ENCODE data around the gene COL26A1. TPM values are rescaled to one million over a fixed set of nuclear protein-coding genes. Genes with fewer than 3 reads are reported as not detected.

Gene COL26A1
- total RNA-seq, 6 experiments from 2014 or later: 1.4 to 5.4 (median 3.0) TPM

DNA sequence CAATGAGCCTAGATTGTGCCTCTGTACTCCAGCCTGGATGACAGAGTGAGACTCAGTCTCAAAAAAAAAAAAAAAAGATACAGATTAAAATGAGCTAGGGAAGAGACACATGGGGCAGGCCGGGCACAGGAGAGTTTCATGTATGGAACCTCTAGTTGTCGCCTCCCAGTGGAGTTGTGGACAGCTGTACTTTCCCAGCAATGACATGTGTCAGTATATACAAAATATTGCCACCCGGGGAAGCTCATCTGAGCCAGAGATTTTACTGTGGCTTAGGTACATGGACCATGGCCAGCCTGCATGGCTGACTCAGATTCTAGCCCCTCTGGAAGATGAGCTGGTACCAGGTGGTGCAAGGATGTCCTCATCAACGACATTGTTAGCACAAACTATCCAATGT is 87.4 kb downstream of the COL26A1 start:
- WGBS (ENCODE audit: insufficient coverage, low coverage, low lambda C conversion rate, missing lambda C conversion rate): 74% methylated on average over 3 of the region's 4 CpGs
- Histone ChIP-seq H3K9me3 (no peaks in the 10 kb centered on the region), H3K27ac (no peak overlapping the region), H3K4me1 (no peaks in the 10 kb centered on the region), H3K4me3 (no peak overlapping the region), H3K27me3 (no peaks in the 10 kb centered on the region), H3K36me3 (no peaks in the 10 kb centered on the region)
- TF ChIP-seq, protein P1, sequence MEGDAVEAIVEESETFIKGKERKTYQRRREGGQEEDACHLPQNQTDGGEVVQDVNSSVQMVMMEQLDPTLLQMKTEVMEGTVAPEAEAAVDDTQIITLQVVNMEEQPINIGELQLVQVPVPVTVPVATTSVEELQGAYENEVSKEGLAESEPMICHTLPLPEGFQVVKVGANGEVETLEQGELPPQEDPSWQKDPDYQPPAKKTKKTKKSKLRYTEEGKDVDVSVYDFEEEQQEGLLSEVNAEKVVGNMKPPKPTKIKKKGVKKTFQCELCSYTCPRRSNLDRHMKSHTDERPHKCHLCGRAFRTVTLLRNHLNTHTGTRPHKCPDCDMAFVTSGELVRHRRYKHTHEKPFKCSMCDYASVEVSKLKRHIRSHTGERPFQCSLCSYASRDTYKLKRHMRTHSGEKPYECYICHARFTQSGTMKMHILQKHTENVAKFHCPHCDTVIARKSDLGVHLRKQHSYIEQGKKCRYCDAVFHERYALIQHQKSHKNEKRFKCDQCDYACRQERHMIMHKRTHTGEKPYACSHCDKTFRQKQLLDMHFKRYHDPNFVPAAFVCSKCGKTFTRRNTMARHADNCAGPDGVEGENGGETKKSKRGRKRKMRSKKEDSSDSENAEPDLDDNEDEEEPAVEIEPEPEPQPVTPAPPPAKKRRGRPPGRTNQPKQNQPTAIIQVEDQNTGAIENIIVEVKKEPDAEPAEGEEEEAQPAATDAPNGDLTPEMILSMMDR (IDR thresholded peaks at IDR 0.05): no peak
- no peak for TF ChIP-seq POLR2A (IDR thresholded peaks at IDR 0.05)
- intact Hi-C loops (cut with DNase I): no loop called here
- no peak for ATAC-seq
- no peak for DNase-seq

DNA sequence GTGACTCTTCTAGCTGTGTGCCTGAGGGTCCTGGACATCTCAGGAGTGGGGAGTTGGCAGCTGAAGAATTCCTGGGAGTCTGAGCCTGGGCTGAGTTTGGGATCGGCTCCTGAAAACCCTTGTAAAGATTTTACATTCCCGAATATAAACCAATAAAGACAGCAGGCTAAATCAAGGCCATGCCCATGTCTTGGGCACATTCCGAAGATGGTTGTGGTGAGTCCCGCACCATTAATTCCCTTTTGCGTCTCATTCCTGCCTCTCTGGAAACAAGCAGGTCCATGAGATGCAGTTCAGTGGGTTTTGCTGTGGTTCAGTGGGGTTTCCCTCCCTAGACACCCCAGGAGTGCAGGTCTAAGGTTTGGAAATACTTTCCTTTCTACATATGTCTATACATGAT is 90.9 kb downstream of the COL26A1 start:
- ATAC-seq: no peak
- H3K36me3 ChIP-seq: no peaks in the 10 kb centered on the region
- no peak for TF ChIP-seq POLR2A (IDR thresholded peaks at IDR 0.05)
- TF ChIP-seq, protein P1 (IDR thresholded peaks at IDR 0.05): no peak
- WGBS (ENCODE audit: insufficient coverage, low coverage, low lambda C conversion rate, missing lambda C conversion rate): 60% methylated on average over 3 of the region's 5 CpGs
- H3K4me1 ChIP-seq: no peaks in the 10 kb centered on the region
- no peak overlapping the region for H3K4me3 ChIP-seq
- no peaks in the 10 kb centered on the region for H3K9me3 ChIP-seq
- H3K27me3 ChIP-seq: no peaks in the 10 kb centered on the region
- no peak for DNase-seq
- intact Hi-C loops (cut with DNase I): no loop called here
- no peak overlapping the region for H3K27ac ChIP-seq

DNA sequence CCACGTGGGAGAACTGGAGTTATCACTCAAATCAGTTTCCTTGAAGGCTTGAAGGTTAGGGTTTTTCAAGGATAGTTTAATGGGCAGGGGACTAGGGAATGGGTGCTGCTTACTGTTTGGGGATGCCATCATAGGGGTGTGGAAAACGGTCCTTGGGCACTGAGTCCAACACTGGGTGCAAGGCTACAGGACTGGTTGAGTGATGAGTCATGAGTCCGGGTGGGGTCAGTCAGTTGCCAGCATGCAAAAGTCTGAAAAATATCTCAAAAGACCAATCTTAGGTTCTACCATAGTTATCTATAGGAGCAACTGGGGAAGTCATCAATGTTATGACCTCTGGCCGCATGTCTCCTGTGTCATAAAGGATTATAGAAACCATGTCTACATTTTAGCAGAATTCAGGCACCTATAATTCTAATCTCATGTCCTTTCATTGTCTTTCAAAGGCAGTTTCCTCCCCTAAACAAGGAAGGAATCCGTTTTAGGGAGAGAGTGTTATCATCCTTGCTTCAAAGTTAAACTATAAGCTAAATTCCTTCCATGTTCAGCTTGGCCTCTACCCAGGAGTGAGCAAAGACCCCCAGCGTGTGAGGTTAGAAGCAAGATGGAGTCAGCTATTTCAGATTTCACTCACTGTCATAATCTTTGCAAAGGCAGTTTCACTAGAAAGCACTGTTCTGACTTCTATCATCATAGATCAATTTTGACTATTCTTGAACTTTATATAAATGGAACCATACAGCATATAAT is 94.5 kb downstream of the COL26A1 start:
- Histone ChIP-seq H3K27ac (no peak overlapping the region), H3K9me3 (no peaks in the 10 kb centered on the region), H3K4me1 (no peaks in the 10 kb centered on the region), H3K36me3 (no peaks in the 10 kb centered on the region), H3K27me3 (no peaks in the 10 kb centered on the region), H3K4me3 (no peak overlapping the region)
- no peak for DNase-seq
- no peak for ATAC-seq
- intact Hi-C loops (cut with DNase I): no loop called here
- no peak for TF ChIP-seq POLR2A (IDR thresholded peaks at IDR 0.05)
- TF ChIP-seq, protein P1 (IDR thresholded peaks at IDR 0.05): no peak
- 67% methylated on average over 6 of the region's 6 CpGs for WGBS (ENCODE audit: insufficient coverage, low coverage, low lambda C conversion rate, missing lambda C conversion rate)

DNA sequence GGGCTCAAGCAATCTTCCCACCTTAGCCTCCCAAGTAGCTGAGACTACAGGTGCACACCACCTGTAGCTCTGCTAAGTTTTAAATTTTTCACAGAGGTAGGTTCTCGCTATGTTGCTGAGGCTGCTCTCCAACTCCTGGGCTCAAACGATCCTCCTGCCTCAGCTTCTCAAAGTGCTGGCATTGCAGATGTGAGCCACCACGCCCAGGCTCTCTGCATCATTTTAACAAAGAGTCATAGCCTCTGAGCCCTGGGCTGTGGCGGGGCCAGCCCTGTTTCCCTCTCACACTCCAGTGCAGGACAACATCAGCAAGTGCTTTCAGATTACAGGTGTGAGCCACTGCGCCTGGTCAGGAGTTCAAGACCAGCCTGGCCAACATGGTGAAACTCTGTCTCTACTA is 102.5 kb downstream of the COL26A1 start:
- TF ChIP-seq, protein P1 (IDR thresholded peaks at IDR 0.05): no peak
- no peak for TF ChIP-seq POLR2A (IDR thresholded peaks at IDR 0.05)
- DNase-seq (no peak), ATAC-seq (no peak)

More for the DNA sequence above, 102.5 kb downstream of the COL26A1 start:
- 86% methylated on average over 5 of the region's 5 CpGs for WGBS (ENCODE audit: insufficient coverage, low coverage, low lambda C conversion rate, missing lambda C conversion rate)
- Histone ChIP-seq H3K9me3 (no peaks in the 10 kb centered on the region), H3K27ac (no peak overlapping the region), H3K4me3 (no peak overlapping the region), H3K4me1 (no peaks in the 10 kb centered on the region), H3K36me3 (no peaks in the 10 kb centered on the region), H3K27me3 (no peaks in the 10 kb centered on the region)
- intact Hi-C loops (cut with DNase I): no loop called here
